H9 (cell line): ENCODE data around the gene C3orf62. TPM values are rescaled to one million over a fixed set of nuclear protein-coding genes. Genes with fewer than 3 reads are reported as not detected.

ENCODE experiments used
- DNase-seq: peaks from one replicate; pipeline ENCODE4 v3.0.0-alpha.2; 2017
- H2AFZ ChIP-seq: one replicate; pipeline ENCODE4 v1.6.1; 2013; ENCODE audit warnings: mild to moderate bottlenecking, low read length, control low read depth, moderate library complexity
- H2AK5ac ChIP-seq: 2 replicates; pipeline ENCODE4 v1.6.1; 2013; ENCODE audit warnings: low read length, control low read depth, mixed read lengths; ENCODE audit not compliant: insufficient read length
- H2BK120ac ChIP-seq: one replicate; pipeline ENCODE4 v1.6.1; 2013; ENCODE audit warnings: low read depth, mild to moderate bottlenecking, low read length, control low read depth, inconsistent platforms; ENCODE audit not compliant: poor library complexity, severe bottlenecking
- H2BK12ac ChIP-seq: 2 replicates; pipeline ENCODE4 v1.6.1; 2013; ENCODE audit warnings: low read length, control low read depth, mixed read lengths, low read depth; ENCODE audit not compliant: insufficient read length
- H2BK15ac ChIP-seq: 2 replicates; pipeline ENCODE4 v1.6.1; 2013; ENCODE audit warnings: low read depth, low read length, control low read depth
- H2BK20ac ChIP-seq: one replicate; pipeline ENCODE4 v1.6.1; 2013; ENCODE audit warnings: low read depth, mild to moderate bottlenecking, low read length, control low read depth, inconsistent platforms; ENCODE audit not compliant: poor library complexity, severe bottlenecking
- H2BK5ac ChIP-seq: 2 replicates; pipeline ENCODE4 v1.6.1; 2013; ENCODE audit warnings: low read length, control low read depth, mixed read lengths; ENCODE audit not compliant: insufficient read length
- H3K14ac ChIP-seq: 2 replicates; pipeline ENCODE4 v1.6.1; 2013; ENCODE audit warnings: low read length, control low read depth; ENCODE audit not compliant: insufficient read depth
- H3K18ac ChIP-seq: 2 replicates; pipeline ENCODE4 v1.6.1; 2013; ENCODE audit warnings: low read depth, mild to moderate bottlenecking, mixed read lengths, low read length, control low read depth; ENCODE audit not compliant: insufficient read length
- H3K23ac ChIP-seq: 2 replicates; pipeline ENCODE4 v1.6.1; 2013; ENCODE audit warnings: low read length, control low read depth, mixed read lengths, low read depth; ENCODE audit not compliant: insufficient read length
- H3K23me2 ChIP-seq: 2 replicates; pipeline ENCODE4 v1.6.1; 2013; ENCODE audit warnings: low read depth, mild to moderate bottlenecking, mixed read lengths, low read length, control low read depth; ENCODE audit not compliant: insufficient read length, poor library complexity, severe bottlenecking
- H3K27ac ChIP-seq: 2 replicates; pipeline ENCODE4 v1.5.1; 2013; ENCODE audit warnings: low read length, control low read depth, mixed read lengths, low read depth; ENCODE audit not compliant: insufficient read length
- H3K27me3 ChIP-seq: 2 replicates; pipeline ENCODE4 v1.6.1; 2013; ENCODE audit warnings: low read length, control low read depth, inconsistent platforms; ENCODE audit not compliant: insufficient read depth
- H3K4ac ChIP-seq: 2 replicates; pipeline ENCODE4 v1.6.1; 2013; ENCODE audit warnings: low read depth, mild to moderate bottlenecking, control low read depth, inconsistent platforms, low read length, moderate library complexity
- H3K4me1 ChIP-seq: 2 replicates; pipeline ENCODE4 v1.6.1; 2013; ENCODE audit warnings: low read length, control low read depth, inconsistent platforms; ENCODE audit not compliant: insufficient read depth
- H3K4me2 ChIP-seq: 2 replicates; pipeline ENCODE4 v1.6.1; 2013; ENCODE audit warnings: low read length, control low read depth, mixed read lengths; ENCODE audit not compliant: insufficient read length, insufficient read depth
- H3K56ac ChIP-seq: 2 replicates; pipeline ENCODE4 v1.6.1; 2013; ENCODE audit warnings: low read depth, mild to moderate bottlenecking, mixed read lengths, low read length, control low read depth; ENCODE audit not compliant: insufficient read length
- H3K79me1 ChIP-seq: 2 replicates; pipeline ENCODE4 v1.6.1; 2013; ENCODE audit warnings: low read depth, mild to moderate bottlenecking, moderate library complexity, low read length, control low read depth, inconsistent platforms; ENCODE audit not compliant: insufficient read depth, poor library complexity, severe bottlenecking
- H3K79me2 ChIP-seq: 2 replicates; pipeline ENCODE4 v1.6.1; 2013; ENCODE audit warnings: low read length, control low read depth, inconsistent platforms; ENCODE audit not compliant: insufficient read depth
- H3K9ac ChIP-seq: 2 replicates; pipeline ENCODE4 v1.6.1; 2013; ENCODE audit warnings: low read length, control low read depth, mixed read lengths; ENCODE audit not compliant: insufficient read length; ENCODE audit errors: extremely low read depth
- H3K9me3 ChIP-seq: one replicate; pipeline ENCODE4 v1.6.1; 2013; ENCODE audit warnings: low read depth, low read length, inconsistent platforms; ENCODE audit not compliant: control insufficient read depth
- H3T11ph ChIP-seq: one replicate; pipeline ENCODE4 v1.6.1; 2013; ENCODE audit warnings: mild to moderate bottlenecking, low read length, control low read depth, inconsistent platforms
- H4K20me1 ChIP-seq: one replicate; pipeline ENCODE4 v1.6.1; 2013; ENCODE audit not compliant: control insufficient read depth, insufficient read length, insufficient read depth
- H4K5ac ChIP-seq: 2 replicates; pipeline ENCODE4 v1.6.1; 2013; ENCODE audit warnings: low read depth, mild to moderate bottlenecking, mixed read lengths, low read length, control low read depth; ENCODE audit not compliant: insufficient read length
- H4K8ac ChIP-seq: replicated peaks from 2 replicates; pipeline ENCODE4 v1.6.1; 2013; ENCODE audit warnings: low read length, control low read depth, mixed read lengths, low read depth; ENCODE audit not compliant: insufficient read length
- H4K91ac ChIP-seq: 2 replicates; pipeline ENCODE4 v1.6.1; 2013; ENCODE audit warnings: low read depth, mild to moderate bottlenecking, moderate library complexity, mixed read lengths, low read length, control low read depth; ENCODE audit not compliant: insufficient read length
- H3K27ac Mint-ChIP-seq, 3 experiments: 2 replicates in 2 of 3; 3 replicates in 1 of 3; pipeline ENCODE4 v1.8.0; 2020 to 2021; ENCODE audit warnings: mixed read lengths in 3 of 3, mild to moderate bottlenecking in 1 of 3, moderate library complexity in 1 of 3
- H3K27me3 Mint-ChIP-seq: 2 replicates; pipeline ENCODE4 v1.8.0; 2021; ENCODE audit warnings: low read depth, mild to moderate bottlenecking, moderate library complexity, mixed read lengths
- H3K36me3 Mint-ChIP-seq, 3 experiments: 2 replicates in 2 of 3; 3 replicates in 1 of 3; pipeline ENCODE4 v1.8.0; 2020 to 2021; ENCODE audit warnings: low read depth in 3 of 3, mixed read lengths in 3 of 3; ENCODE audit not compliant: insufficient read depth in 1 of 3
- H3K4me1 Mint-ChIP-seq, 2 experiments: 2 replicates each; pipeline ENCODE4 v1.8.0; 2020; ENCODE audit warnings: mixed read lengths in 2 of 2
- H3K4me3 Mint-ChIP-seq, 2 experiments: 2 replicates in 1 of 2; 3 replicates in 1 of 2; pipeline ENCODE4 v1.8.0; 2020 to 2021; ENCODE audit warnings: mild to moderate bottlenecking in 2 of 2, mixed read lengths in 2 of 2, moderate library complexity in 1 of 2
- H3K9me3 Mint-ChIP-seq, 2 experiments: 2 replicates in 1 of 2; 3 replicates in 1 of 2; pipeline ENCODE4 v1.8.0; 2020; ENCODE audit warnings: mild to moderate bottlenecking in 2 of 2, mixed read lengths in 2 of 2, moderate library complexity in 1 of 2
- WGBS: extraction: QIAGEN DNeasy Blood & Tissue Kit; methylation state at CpG from one replicate; pipeline ENCODE4 v1.1.7; 2013; ENCODE audit warnings: missing lambda C conversion rate, low lambda C conversion rate, mixed read lengths; ENCODE audit not compliant: insufficient read length; ENCODE audit errors: extremely low coverage; 5-methylcytosine and 5-hydroxymethylcytosine counted together
- total RNA-seq: library from RNA; stranded (reverse); gene quantifications from 2 replicates; pipeline ENCODE4 v1.2.1, GENCODE V29; 2021
- TF ChIP-seq, protein P1 (sequence below): fragments of 200-600 bp; sonication (generic); conservative IDR thresholded peaks from 3 replicates; pipeline ENCODE4 v1.8.0; 2021; ENCODE audit warnings: antibody characterized with exemption, mild to moderate bottlenecking

The C3orf62 gene
- total RNA-seq, 1 experiment from 2014 or later = 4.5 TPM

DNA sequence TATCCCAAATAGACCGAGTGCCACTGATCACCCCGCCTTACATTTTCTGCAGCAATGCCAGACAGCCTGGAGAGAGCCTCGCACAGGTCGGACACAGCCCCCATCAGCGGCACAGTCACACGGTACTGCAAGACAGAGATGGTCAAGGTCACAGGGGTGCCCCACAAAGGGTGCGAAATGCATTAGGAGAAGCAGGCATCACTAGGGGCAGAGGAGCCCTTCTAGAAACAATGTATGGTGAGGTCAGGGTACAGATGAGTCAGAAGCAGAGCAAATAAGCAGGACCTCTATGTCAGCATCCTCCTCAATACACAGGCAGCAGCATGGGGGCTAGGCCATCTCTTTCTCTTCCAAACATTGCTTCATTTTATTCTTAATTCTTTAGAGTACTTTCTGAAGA, 21.5 kb upstream of the C3orf62 start:
- no peaks in the 10 kb centered on the region for H3K9me3 ChIP-seq
- H3K23me2 ChIP-seq = no peaks in the 10 kb centered on the region
- no peak overlapping the region for H2BK5ac ChIP-seq
- H3K14ac ChIP-seq = no peak overlapping the region
- H3K4me1 ChIP-seq = no peaks in the 10 kb centered on the region
- H3K79me2 ChIP-seq = no peaks in the 10 kb centered on the region
- no peak overlapping the region for H2AFZ ChIP-seq
- no peak overlapping the region for H2BK20ac ChIP-seq
- H3K27me3 Mint-ChIP-seq = no peaks in the 10 kb centered on the region; the same call in 1 of the 2 replicates
- no peak overlapping the region for H2BK120ac ChIP-seq
- no peak overlapping the region for H4K8ac ChIP-seq
- H3K79me1 ChIP-seq = no peaks in the 10 kb centered on the region
- no peak overlapping the region for H3K18ac ChIP-seq
- no peak overlapping the region for H2BK12ac ChIP-seq
- no CpG with 5 or more reads among the region's 7 CpGs for WGBS
- H3K9ac ChIP-seq = no peak overlapping the region
- no peak for DNase-seq
- no peak overlapping the region for H3K56ac ChIP-seq
- no peak overlapping the region for H4K5ac ChIP-seq
- no peak overlapping the region for H3K27ac ChIP-seq
- H2AK5ac ChIP-seq = no peak overlapping the region
- no peaks in the 10 kb centered on the region for H3K27me3 ChIP-seq
- H4K91ac ChIP-seq = no peak overlapping the region
- H4K20me1 ChIP-seq = no peaks in the 10 kb centered on the region
- no peak overlapping the region for H3K23ac ChIP-seq
- H3K4me2 ChIP-seq = no peak overlapping the region
- no peak overlapping the region for H3K4me3 Mint-ChIP-seq
- no peaks in the 10 kb centered on the region; a peak in 2 of 5 replicates for H3K9me3 Mint-ChIP-seq
- TF ChIP-seq, protein P1, sequence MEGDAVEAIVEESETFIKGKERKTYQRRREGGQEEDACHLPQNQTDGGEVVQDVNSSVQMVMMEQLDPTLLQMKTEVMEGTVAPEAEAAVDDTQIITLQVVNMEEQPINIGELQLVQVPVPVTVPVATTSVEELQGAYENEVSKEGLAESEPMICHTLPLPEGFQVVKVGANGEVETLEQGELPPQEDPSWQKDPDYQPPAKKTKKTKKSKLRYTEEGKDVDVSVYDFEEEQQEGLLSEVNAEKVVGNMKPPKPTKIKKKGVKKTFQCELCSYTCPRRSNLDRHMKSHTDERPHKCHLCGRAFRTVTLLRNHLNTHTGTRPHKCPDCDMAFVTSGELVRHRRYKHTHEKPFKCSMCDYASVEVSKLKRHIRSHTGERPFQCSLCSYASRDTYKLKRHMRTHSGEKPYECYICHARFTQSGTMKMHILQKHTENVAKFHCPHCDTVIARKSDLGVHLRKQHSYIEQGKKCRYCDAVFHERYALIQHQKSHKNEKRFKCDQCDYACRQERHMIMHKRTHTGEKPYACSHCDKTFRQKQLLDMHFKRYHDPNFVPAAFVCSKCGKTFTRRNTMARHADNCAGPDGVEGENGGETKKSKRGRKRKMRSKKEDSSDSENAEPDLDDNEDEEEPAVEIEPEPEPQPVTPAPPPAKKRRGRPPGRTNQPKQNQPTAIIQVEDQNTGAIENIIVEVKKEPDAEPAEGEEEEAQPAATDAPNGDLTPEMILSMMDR = no peak
- no peak overlapping the region for H3K27ac Mint-ChIP-seq
- no peak overlapping the region for H3T11ph ChIP-seq
- H3K4ac ChIP-seq = no peak overlapping the region
- H3K4me1 Mint-ChIP-seq = no peaks in the 10 kb centered on the region
- H3K36me3 Mint-ChIP-seq = peaks cover 34 to 71% (median 62%) of the 10 kb centered on the region in 3 experiments; a peak in 6 of 7 replicates
- H2BK15ac ChIP-seq = no peak overlapping the region
